IMR-90 (cell line): Measurements from ENCODE around the gene ENAM. TPM values are rescaled to one million over a fixed set of nuclear protein-coding genes. Genes with fewer than 3 reads are reported as not detected.

Source experiments
- ATAC-seq: fragments of 200-7000 bp; cut with Tn5 transposase; 2 replicates; pipeline ENCODE4 v1.9.1; 2020; ENCODE audit warnings: low read depth, mild to moderate bottlenecking, moderate library complexity
- BruUV-seq: library from RNA; stranded (reverse); fragments of 400-500 nt; replicated peaks from 2 replicates; lab custom pipeline; 2021; lab: Mats Ljungman, UMichigan
- CTCF ChIA-PET: fragments of 300-600 bp; formaldehyde crosslinking; extraction: SDS; loops from one replicate; lab custom pipeline; 2021; ENCODE audit warnings: antibody characterized with exemption; lab: Yijun Ruan, JAX
- POLR2A ChIA-PET: fragments of 300-600 bp; sonication (Branson Sonifier 250); formaldehyde crosslinking; loops from one replicate; lab custom pipeline; 2022; ENCODE audit warnings: antibody characterized with exemption; ENCODE audit not compliant: unreplicated experiment; lab: Charles Lee
- DNase-seq: peaks from one replicate; pipeline ENCODE4 v3.0.0; 2013
- H2AFZ ChIP-seq: replicated peaks from 2 replicates; pipeline ENCODE3; 2013; ENCODE audit warnings: low read length, mild to moderate bottlenecking; ENCODE audit not compliant: poor library complexity
- H2AK5ac ChIP-seq: 2 replicates; pipeline ENCODE4 v1.6.1; 2013; ENCODE audit warnings: low read depth, low read length, inconsistent platforms
- H2AK9ac ChIP-seq: replicated peaks from 2 replicates; pipeline ENCODE3; 2013; ENCODE audit warnings: mild to moderate bottlenecking, low read depth, low read length, moderate library complexity; ENCODE audit not compliant: poor library complexity
- H2BK120ac ChIP-seq: 2 replicates; pipeline ENCODE4 v1.6.1; 2013; ENCODE audit warnings: low read depth, low read length, inconsistent platforms
- H2BK15ac ChIP-seq: 3 replicates; pipeline ENCODE4 v1.6.1; 2013; ENCODE audit warnings: low read depth, low read length, inconsistent platforms
- H2BK20ac ChIP-seq: 2 replicates; pipeline ENCODE4 v1.6.1; 2013; ENCODE audit warnings: low read depth, mild to moderate bottlenecking, inconsistent platforms, low read length, moderate library complexity
- H2BK5ac ChIP-seq: 2 replicates; pipeline ENCODE4 v1.6.1; 2013; ENCODE audit warnings: mild to moderate bottlenecking, low read depth, low read length, inconsistent platforms; ENCODE audit not compliant: poor library complexity, severe bottlenecking
- H3K14ac ChIP-seq: replicated peaks from 2 replicates; pipeline ENCODE4 v1.6.1; 2013; ENCODE audit warnings: low read depth, low read length, inconsistent platforms
- H3K18ac ChIP-seq: 2 replicates; pipeline ENCODE4 v1.6.1; 2013; ENCODE audit warnings: low read depth, low read length, control low read depth
- H3K23ac ChIP-seq: 2 replicates; pipeline ENCODE4 v1.6.1; 2013; ENCODE audit warnings: low read depth, low read length, inconsistent platforms
- H3K27ac ChIP-seq: 2 replicates; pipeline ENCODE4 v1.5.1; 2013; ENCODE audit warnings: mild to moderate bottlenecking, control low read depth, low read length; ENCODE audit not compliant: insufficient read depth
- H3K27me3 ChIP-seq: 2 replicates; pipeline ENCODE4 v1.6.1; 2013; ENCODE audit warnings: low read length; ENCODE audit not compliant: control insufficient read depth, insufficient read depth
- H3K36me3 ChIP-seq: 2 replicates; pipeline ENCODE4 v1.6.1; 2013; ENCODE audit warnings: low read length, mixed read lengths; ENCODE audit not compliant: control insufficient read depth, insufficient read depth
- H3K4ac ChIP-seq: 2 replicates; pipeline ENCODE4 v1.6.1; 2013; ENCODE audit warnings: low read depth, low read length, inconsistent platforms
- H3K4me1 ChIP-seq: 2 replicates; pipeline ENCODE4 v1.6.1; 2013; ENCODE audit warnings: low read length, mixed read lengths; ENCODE audit not compliant: control insufficient read depth, insufficient read depth
- H3K4me2 ChIP-seq: 2 replicates; pipeline ENCODE4 v1.6.1; 2013; ENCODE audit warnings: low read depth, mild to moderate bottlenecking, control low read depth, low read length, moderate library complexity
- H3K4me3 ChIP-seq: 2 replicates; pipeline ENCODE4 v1.5.1; 2013; ENCODE audit warnings: low read depth, mild to moderate bottlenecking, control low read depth, low read length, moderate library complexity; ENCODE audit not compliant: insufficient read depth
- H3K56ac ChIP-seq: 2 replicates; pipeline ENCODE4 v1.6.1; 2013; ENCODE audit warnings: low read length, inconsistent platforms; ENCODE audit not compliant: insufficient read depth; ENCODE audit errors: extremely low read depth
- H3K79me1 ChIP-seq, 2 experiments: 2 replicates each; pipeline ENCODE4 v1.6.1; 2013; ENCODE audit warnings: low read length in 2 of 2, inconsistent platforms in 1 of 2, low read depth in 1 of 2
- H3K9ac ChIP-seq: 2 replicates; pipeline ENCODE4 v1.6.1; 2013; ENCODE audit warnings: low read depth, low read length, control low read depth
- H3K9me1 ChIP-seq: 2 replicates; pipeline ENCODE4 v1.6.1; 2013; ENCODE audit warnings: low read length, inconsistent platforms; ENCODE audit not compliant: insufficient read depth
- H3K9me3 ChIP-seq: 2 replicates; pipeline ENCODE4 v1.6.1; 2013; ENCODE audit warnings: low read length; ENCODE audit not compliant: control insufficient read depth, insufficient read depth
- H4K20me1 ChIP-seq: 2 replicates; pipeline ENCODE4 v1.6.1; 2013; ENCODE audit warnings: low read length, inconsistent platforms; ENCODE audit not compliant: insufficient read depth
- H4K5ac ChIP-seq: 2 replicates; pipeline ENCODE4 v1.6.1; 2013; ENCODE audit warnings: mild to moderate bottlenecking, low read depth, low read length, control low read depth
- H4K8ac ChIP-seq, 2 experiments: 2 replicates each; pipeline ENCODE4 v1.6.1; 2013; ENCODE audit warnings: low read depth in 2 of 2, low read length in 2 of 2, control low read depth in 1 of 2, inconsistent platforms in 1 of 2
- H4K91ac ChIP-seq: 2 replicates; pipeline ENCODE4 v1.6.1; 2013; ENCODE audit warnings: low read depth, low read length, inconsistent platforms; ENCODE audit not compliant: insufficient read depth
- FOS ChIP-seq: fragments of 150-350 bp; IDR thresholded peaks from 2 replicates; pipeline ENCODE4 v1.6.1; 2016; ENCODE audit warnings: low read depth, low read length
- MAZ ChIP-seq: IDR thresholded peaks from 2 replicates; pipeline ENCODE4 v1.6.1; 2012; ENCODE audit warnings: low read depth, mild to moderate bottlenecking, low read length, improper control_type of control experiment, moderate library complexity, borderline replicate concordance
- RAD21 ChIP-seq: IDR thresholded peaks from 2 replicates; pipeline ENCODE4 v1.6.1; 2012; ENCODE audit warnings: low read length, improper control_type of control experiment
- SMC3 ChIP-seq: fragments of 150-350 bp; IDR thresholded peaks from 2 replicates; pipeline ENCODE4 v1.6.1; 2016; ENCODE audit warnings: low read depth, mild to moderate bottlenecking, antibody characterized with exemption, low read length, moderate library complexity
- WGBS, 2 experiments: methylation state at CpG; one replicate each; pipeline versions ENCODE4 v1.1.5 to v1.1.7; 2013; ENCODE audit warnings: missing lambda C conversion rate in 2 of 2; ENCODE audit not compliant: insufficient read length in 1 of 2; ENCODE audit errors: extremely low coverage in 2 of 2; 5-methylcytosine and 5-hydroxymethylcytosine counted together
- dilution Hi-C: fragments of 300-500 bp; cut with HindIII; formaldehyde crosslinking; loops from one replicate; pipeline ENCODE4 v1.14.3; 2018; ENCODE audit warnings: low sequenced_read_pairs; ENCODE audit not compliant: unreplicated experiment
- in situ Hi-C: fragments of 300-500 bp; cut with MboI; formaldehyde crosslinking; loops from 3 replicates; pipeline ENCODE4 v1.14.3; 2019; ENCODE audit warnings: low sequenced_read_pairs, inconsistent platforms, mixed read lengths
- intact Hi-C: fragments of 100-400 bp; cut with micrococcal nuclease; formaldehyde crosslinking; loops from 2 replicates; pipeline ENCODE4 v1.10.0; 2022
- polyA plus RNA-seq, 3 experiments: library from polyadenylated mRNA; depleted of rRNA; stranded (reverse); fragments of >200 nt; gene quantifications; 2 replicates each; pipeline ENCODE4 v1.2.3, GENCODE V29; 2012; ENCODE audit warnings: low replicate concordance in 1 of 3
- total RNA-seq: library from RNA; depleted of rRNA; stranded (reverse); fragments of >200 nt; gene quantifications from 2 replicates; pipeline ENCODE4 v1.2.3, GENCODE V29; 2012
- TF ChIP-seq, protein P1 (sequence below): fragments of 150-350 bp; IDR thresholded peaks from 2 replicates; pipeline ENCODE4 v1.6.1; 2016; ENCODE audit warnings: low read depth, mild to moderate bottlenecking, low read length, moderate library complexity, borderline replicate concordance
- TF ChIP-seq, protein P2 (sequence below): conservative IDR thresholded peaks from 2 replicates; pipeline ENCODE4 v1.5.1; 2012; ENCODE audit warnings: mild to moderate bottlenecking, low read depth, low read length, improper control_type of control experiment

The ENAM gene
- total and polyA plus RNA-seq, 2 of the 4 experiments (the other 2 are of a cell fraction), result under 0.01 to 0.10 TPM

DNA sequence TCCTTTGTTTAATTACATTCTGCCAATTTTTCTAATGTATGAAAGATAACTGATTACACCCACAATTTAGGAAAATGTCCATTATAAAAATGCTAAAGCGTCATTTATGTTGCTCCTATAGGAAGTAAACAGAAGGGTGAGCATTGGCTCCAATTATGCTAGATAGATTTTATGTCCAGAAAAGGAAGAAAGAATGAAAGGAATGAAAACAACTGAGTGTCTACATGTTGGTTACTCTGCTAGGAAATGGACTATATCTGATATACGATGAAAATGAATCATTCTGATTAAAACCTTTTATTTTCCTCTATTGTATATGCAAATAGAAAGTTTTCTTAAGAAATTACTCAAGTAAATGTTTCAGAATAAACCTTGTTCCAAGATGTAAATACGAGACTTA is 1.6 kb downstream of the ENAM start (continued):
- TF ChIP-seq, protein P1, sequence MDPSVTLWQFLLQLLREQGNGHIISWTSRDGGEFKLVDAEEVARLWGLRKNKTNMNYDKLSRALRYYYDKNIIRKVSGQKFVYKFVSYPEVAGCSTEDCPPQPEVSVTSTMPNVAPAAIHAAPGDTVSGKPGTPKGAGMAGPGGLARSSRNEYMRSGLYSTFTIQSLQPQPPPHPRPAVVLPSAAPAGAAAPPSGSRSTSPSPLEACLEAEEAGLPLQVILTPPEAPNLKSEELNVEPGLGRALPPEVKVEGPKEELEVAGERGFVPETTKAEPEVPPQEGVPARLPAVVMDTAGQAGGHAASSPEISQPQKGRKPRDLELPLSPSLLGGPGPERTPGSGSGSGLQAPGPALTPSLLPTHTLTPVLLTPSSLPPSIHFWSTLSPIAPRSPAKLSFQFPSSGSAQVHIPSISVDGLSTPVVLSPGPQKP, result no peak

DNA sequence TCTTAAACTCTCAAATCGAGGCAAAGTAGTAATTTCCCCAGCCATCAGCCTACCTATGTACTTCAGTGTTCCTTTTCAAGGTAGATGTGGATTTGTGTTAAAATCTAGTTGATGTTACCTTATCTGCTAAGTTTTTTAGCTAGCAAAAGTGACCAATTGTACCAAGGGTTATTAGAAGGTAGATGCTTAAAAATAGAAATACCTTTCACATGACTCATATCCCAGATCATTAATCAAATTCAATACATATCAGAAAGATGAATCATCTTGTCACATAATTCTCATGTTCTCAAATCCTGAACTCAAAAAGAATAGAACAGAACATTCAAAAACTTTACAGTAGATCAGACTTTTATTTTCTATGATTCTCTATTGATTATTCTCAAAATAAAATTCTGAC is 3.5 kb downstream of the ENAM start:
- H3K27me3 ChIP-seq, result no peaks in the 10 kb centered on the region

More for the DNA sequence above, 3.5 kb downstream of the ENAM start:
- H3K4me3 ChIP-seq, result no peak overlapping the region
- no peak overlapping the region for H2AFZ ChIP-seq
- H2BK20ac ChIP-seq, result no peak overlapping the region; the same call in 1 of the 2 replicates
- H3K9me3 ChIP-seq, result no peaks in the 10 kb centered on the region
- CTCF ChIA-PET, result interaction anchor here (1.0 kb wide), 1 partner anchor 11 kb away, joined by 3 read pairs; no protein-coding TSS in a partner anchor
- no peak overlapping the region for H3K27ac ChIP-seq
- DNase-seq, result peak; percentile 47
- H3K4me2 ChIP-seq, result no peak overlapping the region
- H3K9me1 ChIP-seq, result no peaks in the 10 kb centered on the region
- BruUV-seq, result no TSS peak
- no peak overlapping the region for H3K14ac ChIP-seq
- H4K8ac ChIP-seq, result peak overlapping the region; percentile 49 to 51; a peak in 1 of 4 replicates
- H3K23ac ChIP-seq, result no peak overlapping the region
- no peak for ATAC-seq
- TF ChIP-seq SMC3 (no peak), FOS (peak; percentile 43; the same call in 1 of the 2 replicates), MAZ (no peak), RAD21 (no peak)
- TF ChIP-seq, protein P2, sequence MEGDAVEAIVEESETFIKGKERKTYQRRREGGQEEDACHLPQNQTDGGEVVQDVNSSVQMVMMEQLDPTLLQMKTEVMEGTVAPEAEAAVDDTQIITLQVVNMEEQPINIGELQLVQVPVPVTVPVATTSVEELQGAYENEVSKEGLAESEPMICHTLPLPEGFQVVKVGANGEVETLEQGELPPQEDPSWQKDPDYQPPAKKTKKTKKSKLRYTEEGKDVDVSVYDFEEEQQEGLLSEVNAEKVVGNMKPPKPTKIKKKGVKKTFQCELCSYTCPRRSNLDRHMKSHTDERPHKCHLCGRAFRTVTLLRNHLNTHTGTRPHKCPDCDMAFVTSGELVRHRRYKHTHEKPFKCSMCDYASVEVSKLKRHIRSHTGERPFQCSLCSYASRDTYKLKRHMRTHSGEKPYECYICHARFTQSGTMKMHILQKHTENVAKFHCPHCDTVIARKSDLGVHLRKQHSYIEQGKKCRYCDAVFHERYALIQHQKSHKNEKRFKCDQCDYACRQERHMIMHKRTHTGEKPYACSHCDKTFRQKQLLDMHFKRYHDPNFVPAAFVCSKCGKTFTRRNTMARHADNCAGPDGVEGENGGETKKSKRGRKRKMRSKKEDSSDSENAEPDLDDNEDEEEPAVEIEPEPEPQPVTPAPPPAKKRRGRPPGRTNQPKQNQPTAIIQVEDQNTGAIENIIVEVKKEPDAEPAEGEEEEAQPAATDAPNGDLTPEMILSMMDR, result no peak
- no CpG with 5 or more reads among the region's 1 CpG for WGBS, 2 experiments
- dilution Hi-C loops (no loop called here), in situ Hi-C loops (loop anchor here (25.0 kb wide), 1 partner anchor 930 kb away; no protein-coding TSS in a partner anchor), intact Hi-C loops (no loop called here)
- no peak overlapping the region for H3K56ac ChIP-seq
- H3K36me3 ChIP-seq, result no peaks in the 10 kb centered on the region
- no peaks in the 10 kb centered on the region for H3K4me1 ChIP-seq
- no peaks in the 10 kb centered on the region for H4K20me1 ChIP-seq
- H4K91ac ChIP-seq, result no peak overlapping the region
- H3K18ac ChIP-seq, result no peak overlapping the region
- peak overlapping the region; percentile 45; the same call in 1 of the 2 replicates for H3K4ac ChIP-seq
- 0 out of 3 replicates have a peak overlapping the region, but pooled peaks have one; percentile 82 for H2BK15ac ChIP-seq
- H2BK120ac ChIP-seq, result no peak overlapping the region
- no peak overlapping the region for H2AK5ac ChIP-seq
- no peak overlapping the region for H3K9ac ChIP-seq
- H2AK9ac ChIP-seq, result no peak overlapping the region
- H2BK5ac ChIP-seq, result peak overlapping the region; percentile 42
- H4K5ac ChIP-seq, result no peak overlapping the region
- H3K79me1 ChIP-seq, result no peaks in the 10 kb centered on the region
- POLR2A ChIA-PET, result no interaction called here
